GM12874 (cell line): Measurements from ENCODE around the gene FMNL2.

ENCODE experiments used
- CTCF ChIP-seq: IDR thresholded peaks from 2 replicates; pipeline ENCODE4 v1.5.1; 2011; ENCODE audit warnings: low read depth, mild to moderate bottlenecking, control low read depth, low read length, moderate library complexity; ENCODE audit not compliant: insufficient read depth

Gene FMNL2

GRCh38 chr2:152413228-152414030 is 78.5 kb downstream of the FMNL2 start:
- no peak for TF ChIP-seq CTCF

DNA sequence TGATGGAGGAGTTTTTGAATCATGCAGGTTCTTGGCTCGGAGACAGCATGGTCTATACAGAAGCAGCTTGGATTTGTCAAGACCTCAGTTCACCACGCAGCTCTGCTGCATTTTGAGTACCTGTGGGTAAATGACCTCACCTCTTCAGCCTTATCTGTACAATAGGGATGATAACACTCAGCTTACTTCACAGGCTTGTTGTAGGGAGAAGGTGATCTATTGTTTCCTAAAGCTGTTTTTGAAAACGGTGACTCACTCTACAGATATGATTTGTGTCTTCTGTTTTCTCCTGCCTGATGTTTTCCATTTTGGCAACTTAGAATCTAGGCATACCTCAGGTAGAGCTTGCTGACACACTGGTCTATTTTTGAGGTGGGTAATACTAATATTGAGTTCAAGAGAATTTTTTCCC is 80.3 kb downstream of the FMNL2 start:
- TF ChIP-seq CTCF = no peak

DNA sequence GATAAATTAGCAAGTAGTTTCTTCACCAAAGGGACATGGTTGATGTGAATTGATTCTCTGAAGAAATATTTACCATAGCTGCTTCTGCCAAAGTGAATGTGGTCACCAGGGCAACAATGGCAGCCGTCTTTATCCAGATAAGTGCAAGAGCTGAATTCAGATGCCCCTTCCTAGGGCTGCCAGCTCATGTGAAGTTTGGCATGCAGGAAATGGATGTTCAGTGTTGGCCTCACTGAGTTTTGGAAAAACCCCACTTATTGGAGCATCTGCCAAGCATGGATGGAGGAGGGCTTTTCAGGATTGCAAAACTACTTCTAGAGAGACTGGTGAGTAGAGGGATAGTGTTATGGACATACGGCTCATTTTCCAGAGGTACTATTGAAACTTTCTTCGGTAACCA is 80.8 kb downstream of the FMNL2 start:
- TF ChIP-seq CTCF = no peak

DNA sequence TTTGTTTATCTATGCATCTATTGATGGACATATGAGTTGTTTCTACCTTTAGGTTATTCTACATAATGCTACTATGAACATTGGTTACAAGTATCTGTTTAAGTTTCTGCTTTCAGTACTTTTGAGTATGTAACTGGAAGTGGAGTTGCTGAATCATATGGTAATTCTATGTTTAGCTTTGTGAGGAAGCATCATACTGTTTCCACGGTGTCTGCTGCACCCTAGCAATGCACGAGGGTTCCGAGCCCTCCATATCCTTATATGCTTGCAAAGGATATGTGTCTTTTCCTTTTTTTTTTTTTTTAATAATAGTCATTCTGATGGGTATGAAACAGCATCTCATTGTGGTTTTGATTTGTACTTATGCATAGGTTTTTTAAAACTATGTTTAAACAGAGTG is 83.7 kb downstream of the FMNL2 start:
- no peak for TF ChIP-seq CTCF

DNA sequence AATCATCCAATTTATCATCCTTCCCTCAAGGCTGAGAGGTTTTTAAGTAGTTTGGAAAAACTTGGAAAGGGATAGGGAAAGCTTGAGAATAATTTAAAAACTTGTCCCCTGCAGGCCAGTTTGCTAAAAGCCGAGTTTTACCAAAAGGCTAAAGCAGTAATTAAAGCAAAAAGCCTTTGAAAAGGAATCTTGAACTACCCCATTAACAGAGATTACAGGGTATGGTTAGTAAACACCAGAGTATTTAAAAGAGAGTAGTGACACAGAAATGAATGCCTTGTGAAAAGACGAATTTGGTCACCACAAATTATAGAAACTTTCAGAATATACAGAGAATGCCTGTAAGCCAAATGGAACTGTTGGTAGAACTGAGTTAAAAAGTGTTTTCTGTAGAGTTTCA is 85.0 kb downstream of the FMNL2 start:
- no peak for TF ChIP-seq CTCF

- no peak for TF ChIP-seq CTCF
Observed at GRCh38 chr2:152420363-152420762, 85.4 kb downstream of the FMNL2 start.

DNA sequence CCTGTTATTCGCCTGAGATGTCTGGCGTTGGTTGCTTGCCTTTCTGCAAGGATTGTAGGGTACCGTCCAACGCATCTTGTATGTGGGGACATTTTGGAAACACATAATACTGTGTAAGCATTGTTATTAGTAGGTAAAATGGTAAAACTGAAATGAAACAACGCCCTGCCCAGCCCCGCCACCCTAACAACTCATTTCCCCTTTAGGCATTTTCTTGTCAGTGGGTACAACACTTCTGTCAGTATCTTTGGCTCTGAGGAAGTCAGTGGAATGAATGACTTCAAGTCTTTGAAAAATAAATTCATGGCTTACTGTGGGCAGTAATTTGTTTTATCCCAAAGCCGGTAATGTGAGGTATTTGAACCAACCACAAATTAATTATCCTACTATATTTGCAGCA is 86.0 kb downstream of the FMNL2 start:
- TF ChIP-seq CTCF = no peak
